Activated B cell treated with CpG ODN at 0.5 μM for 24 hours (primary cell): ENCODE data around the gene BCKDK. TPM values are rescaled to one million over a fixed set of nuclear protein-coding genes. Genes with fewer than 3 reads are reported as not detected.

Experiments used
- ATAC-seq: fragments of 200-7000 bp; cut with Tn5 transposase; one replicate; pipeline ENCODE4 v1.10.0; 2021; ENCODE audit warnings: low read depth, mild to moderate bottlenecking, moderate library complexity
- CTCF ChIA-PET: fragments of 350-600 bp; sonication (Branson Sonifier 250); formaldehyde crosslinking; loops from one replicate; lab custom pipeline; 2021; ENCODE audit warnings: antibody characterized with exemption; lab: Charles Lee
- POLR2A ChIA-PET: fragments of 350-600 bp; sonication (Branson Sonifier 250); formaldehyde crosslinking; loops from one replicate; lab custom pipeline; 2021; ENCODE audit warnings: antibody characterized with exemption; lab: Charles Lee
- DNase-seq: peaks from one replicate; pipeline ENCODE4 v3.0.0; 2022
- H3K27ac Mint-ChIP-seq: one replicate; pipeline ENCODE4 v1.8.0; 2020; ENCODE audit warnings: mixed read lengths
- H3K27me3 Mint-ChIP-seq: one replicate; pipeline ENCODE4 v1.8.0; 2021; ENCODE audit warnings: mixed read lengths
- H3K36me3 Mint-ChIP-seq: one replicate; pipeline ENCODE4 v1.8.0; 2021; ENCODE audit warnings: low read depth, mixed read lengths
- H3K4me1 Mint-ChIP-seq: one replicate; pipeline ENCODE4 v1.8.0; 2021; ENCODE audit warnings: mixed read lengths
- H3K4me3 Mint-ChIP-seq: one replicate; pipeline ENCODE4 v1.8.0; 2020; ENCODE audit warnings: mild to moderate bottlenecking, mixed read lengths
- H3K9me3 Mint-ChIP-seq: one replicate; pipeline ENCODE4 v1.8.0; 2020; ENCODE audit warnings: mixed read lengths
- intact Hi-C: fragments of 100-400 bp; cut with micrococcal nuclease; formaldehyde crosslinking; loops from one replicate; pipeline ENCODE4 v1.15.1; 2024
- total RNA-seq: library from RNA; stranded (reverse); gene quantifications from 2 replicates; pipeline ENCODE4 v1.2.3, GENCODE V29; 2022
- TF ChIP-seq, protein P1 (sequence below): fragments of 200-600 bp; IDR thresholded peaks from one replicate; pipeline ENCODE4 v1.8.0; 2022; ENCODE audit warnings: antibody characterized with exemption, mild to moderate bottlenecking

BCKDK gene
- total RNA-seq, 1 donor from 2014 or later = 27.3 TPM

GRCh38 chr16:31130336-31130891 is 22.2 kb downstream of the BCKDK start:
- TF ChIP-seq, protein P1, sequence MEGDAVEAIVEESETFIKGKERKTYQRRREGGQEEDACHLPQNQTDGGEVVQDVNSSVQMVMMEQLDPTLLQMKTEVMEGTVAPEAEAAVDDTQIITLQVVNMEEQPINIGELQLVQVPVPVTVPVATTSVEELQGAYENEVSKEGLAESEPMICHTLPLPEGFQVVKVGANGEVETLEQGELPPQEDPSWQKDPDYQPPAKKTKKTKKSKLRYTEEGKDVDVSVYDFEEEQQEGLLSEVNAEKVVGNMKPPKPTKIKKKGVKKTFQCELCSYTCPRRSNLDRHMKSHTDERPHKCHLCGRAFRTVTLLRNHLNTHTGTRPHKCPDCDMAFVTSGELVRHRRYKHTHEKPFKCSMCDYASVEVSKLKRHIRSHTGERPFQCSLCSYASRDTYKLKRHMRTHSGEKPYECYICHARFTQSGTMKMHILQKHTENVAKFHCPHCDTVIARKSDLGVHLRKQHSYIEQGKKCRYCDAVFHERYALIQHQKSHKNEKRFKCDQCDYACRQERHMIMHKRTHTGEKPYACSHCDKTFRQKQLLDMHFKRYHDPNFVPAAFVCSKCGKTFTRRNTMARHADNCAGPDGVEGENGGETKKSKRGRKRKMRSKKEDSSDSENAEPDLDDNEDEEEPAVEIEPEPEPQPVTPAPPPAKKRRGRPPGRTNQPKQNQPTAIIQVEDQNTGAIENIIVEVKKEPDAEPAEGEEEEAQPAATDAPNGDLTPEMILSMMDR = no peak
- ChIA-PET POLR2A (interaction anchor here (1.7 to 2.3 kb wide), 2 partner anchors 12 to 13 kb away, joined by 10 to 16 read pairs; partner anchors contain the start of gene KAT8), CTCF (no interaction called here)
- no peaks in the 10 kb centered on the region for H3K4me1 Mint-ChIP-seq
- no peak overlapping the region for H3K27ac Mint-ChIP-seq
- DNase-seq (no peak), ATAC-seq (no peak)
- H3K36me3 Mint-ChIP-seq = peaks cover 73% of the 10 kb centered on the region
- no peak overlapping the region for H3K4me3 Mint-ChIP-seq
- H3K9me3 Mint-ChIP-seq = no peaks in the 10 kb centered on the region
- no peaks in the 10 kb centered on the region for H3K27me3 Mint-ChIP-seq
- intact Hi-C loops = no loop called here

DNA sequence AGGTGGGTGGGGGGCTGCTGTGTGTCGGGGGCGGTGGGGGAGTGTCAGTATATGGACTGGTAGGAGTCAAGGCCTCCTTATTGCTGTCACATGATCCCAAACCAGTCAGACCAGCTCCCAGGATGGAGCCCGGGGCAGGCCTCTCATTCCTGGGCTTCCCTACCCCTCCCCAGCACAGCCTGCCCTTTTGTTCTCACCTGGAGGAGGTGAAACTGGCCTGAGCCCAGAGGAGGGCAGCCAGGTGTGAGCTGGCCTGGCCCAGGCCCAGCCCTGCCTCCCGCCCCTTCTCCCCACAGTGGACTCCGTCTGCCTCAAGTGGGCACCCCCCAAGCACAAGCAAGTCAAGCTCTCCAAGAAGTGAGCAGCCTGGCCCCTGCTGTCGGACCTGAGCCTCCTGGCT is 22.7 kb downstream of the BCKDK start:
- TF ChIP-seq, protein P1 = no peak
- ATAC-seq = no peak
- no peak overlapping the region for H3K4me3 Mint-ChIP-seq
- CTCF ChIA-PET = no interaction called here
- H3K36me3 Mint-ChIP-seq = peaks cover 69% of the 10 kb centered on the region
- no peak overlapping the region for H3K27ac Mint-ChIP-seq
- H3K27me3 Mint-ChIP-seq = no peaks in the 10 kb centered on the region
- POLR2A ChIA-PET = interaction anchor here (1.7 to 2.3 kb wide), 2 partner anchors 11 to 13 kb away, joined by 10 to 16 read pairs; partner anchors contain the start of gene KAT8
- intact Hi-C loops = no loop called here
- no peaks in the 10 kb centered on the region for H3K4me1 Mint-ChIP-seq
- H3K9me3 Mint-ChIP-seq = no peaks in the 10 kb centered on the region
- DNase-seq = no peak

DNA sequence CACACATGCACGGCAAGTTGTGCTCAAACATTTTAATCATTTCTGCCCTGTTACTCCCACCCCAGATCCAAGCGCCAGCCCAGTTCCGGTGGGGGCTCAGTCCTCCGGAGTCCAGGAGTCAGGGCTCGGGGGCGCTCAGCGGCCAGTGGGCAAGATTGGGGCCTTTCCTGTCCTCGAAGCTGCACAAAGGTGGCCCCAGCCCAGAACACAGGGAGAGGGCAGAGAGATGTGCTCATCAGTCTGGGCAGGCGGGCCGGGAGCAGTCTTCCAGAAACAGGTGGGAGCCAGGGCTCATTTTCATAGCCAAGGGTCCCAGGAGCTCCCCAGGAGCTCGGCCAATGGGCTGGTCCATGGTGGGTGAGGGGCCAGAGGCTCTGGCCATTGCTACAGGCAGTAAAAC is 23.2 kb downstream of the BCKDK start:
- ATAC-seq (no peak), DNase-seq (no peak)
- TF ChIP-seq, protein P1 = no peak
- no peak overlapping the region for H3K4me3 Mint-ChIP-seq
- H3K36me3 Mint-ChIP-seq = peaks cover 64% of the 10 kb centered on the region
- no peak overlapping the region for H3K27ac Mint-ChIP-seq
- no peaks in the 10 kb centered on the region for H3K4me1 Mint-ChIP-seq
- ChIA-PET POLR2A (interaction anchor here (0.8 kb wide), 1 partner anchor 14 kb away, joined by 3 read pairs; the partner anchor contains the start of gene KAT8), CTCF (no interaction called here)
- intact Hi-C loops = no loop called here
- no peaks in the 10 kb centered on the region for H3K9me3 Mint-ChIP-seq
- H3K27me3 Mint-ChIP-seq = no peaks in the 10 kb centered on the region

- no peak for DNase-seq
- POLR2A ChIA-PET = interaction anchor here (0.8 kb wide), 1 partner anchor 14 kb away, joined by 3 read pairs; the partner anchor contains the start of gene KAT8
- Mint-ChIP-seq H3K27ac (no peak overlapping the region), H3K9me3 (no peaks in the 10 kb centered on the region), H3K36me3 (peaks cover 63% of the 10 kb centered on the region), H3K4me3 (no peak overlapping the region), H3K4me1 (no peaks in the 10 kb centered on the region), H3K27me3 (no peaks in the 10 kb centered on the region)
- CTCF ChIA-PET = no interaction called here
- TF ChIP-seq, protein P1 = no peak
- intact Hi-C loops = no loop called here
- no peak for ATAC-seq
Measured at GRCh38 chr16:31131841-31132271, 23.7 kb downstream of the BCKDK start.

- intact Hi-C loops = no loop called here
- no peak for ATAC-seq
- peaks cover 57% of the 10 kb centered on the region for H3K36me3 Mint-ChIP-seq
- H3K27me3 Mint-ChIP-seq = no peaks in the 10 kb centered on the region
- ChIA-PET POLR2A (interaction anchor here (0.8 kb wide), 1 partner anchor 15 kb away, joined by 3 read pairs; the partner anchor contains the start of gene KAT8), CTCF (no interaction called here)
- no peak overlapping the region for H3K27ac Mint-ChIP-seq
- H3K9me3 Mint-ChIP-seq = no peaks in the 10 kb centered on the region
- DNase-seq = no peak
- H3K4me3 Mint-ChIP-seq = no peak overlapping the region
- TF ChIP-seq, protein P1 = no peak
- H3K4me1 Mint-ChIP-seq = no peaks in the 10 kb centered on the region
Measured at GRCh38 chr16:31132303-31132979, 24.3 kb downstream of the BCKDK start.
